Measurements from ENCODE around the gene IL6ST.
"Not testable (repeated sequence)": the region's sequence is repeated elsewhere in the genome, so short reads cannot be mapped to it uniquely, and the experiment has no call there.

- TF ChIP-seq TAF1, POLR2A (IDR thresholded peaks at IDR 0.05; ENCODE audit: low read depth, low read length): not testable (repeated sequence)
Measured at GRCh38 chr5:56014701-56015100, 19.9 kb upstream of the IL6ST start.

Data from GM12891 (cell line).